Measurements from ENCODE around the gene EFHC1.
A peak's percentile ranks its signal among the peaks of the same experiment; 100 is the strongest.
"Not testable (repeated sequence)": the region's sequence is repeated elsewhere in the genome, so short reads cannot be mapped to it uniquely, and the experiment has no call there.

EFHC1 gene

DNA sequence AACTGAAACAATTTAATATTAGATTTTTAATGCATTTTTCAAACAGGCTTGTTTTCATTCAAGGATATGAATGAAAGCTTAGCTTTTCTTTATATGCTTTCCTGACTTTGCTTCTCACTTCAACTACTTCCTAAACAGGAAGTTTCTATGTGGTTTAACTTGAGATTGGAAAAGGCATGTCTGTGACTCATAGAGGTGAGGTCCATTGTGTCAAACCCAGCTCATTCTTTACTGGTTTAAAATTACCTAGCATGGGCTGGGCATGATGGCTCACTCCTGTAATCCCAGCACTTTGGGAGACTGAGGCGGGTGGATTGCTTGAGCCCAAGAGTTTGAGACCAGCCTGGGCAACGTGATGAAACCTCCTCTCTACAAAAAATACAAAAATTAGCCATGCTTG, 34.4 kb downstream of the EFHC1 start:
- DNase-seq: peak in 1 of 2 experiments; percentile 20

- no peak for DNase-seq
These were observed 37.0 kb downstream of the EFHC1 start for GRCh38 chr6:52457096-52457495.

DNA sequence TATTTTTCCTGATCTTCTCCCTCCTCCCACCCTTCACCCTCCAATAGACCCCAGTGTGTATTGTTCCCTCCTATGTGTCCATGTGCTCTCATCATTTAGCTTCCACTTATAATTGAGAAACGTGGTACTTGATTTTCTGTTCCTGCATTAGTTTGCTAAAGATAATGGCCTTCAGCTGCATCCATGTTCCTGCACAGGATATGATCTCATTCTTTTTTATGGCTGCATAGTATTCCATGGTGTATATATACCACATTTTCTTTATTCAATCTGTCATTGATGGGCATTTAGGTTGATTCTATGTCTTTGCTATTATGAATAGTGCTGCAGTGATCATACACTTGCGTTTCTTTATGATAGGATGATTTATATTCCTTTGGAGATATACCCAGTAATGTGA, 41.1 kb downstream of the EFHC1 start:
- not testable (repeated sequence) for DNase-seq

DNA sequence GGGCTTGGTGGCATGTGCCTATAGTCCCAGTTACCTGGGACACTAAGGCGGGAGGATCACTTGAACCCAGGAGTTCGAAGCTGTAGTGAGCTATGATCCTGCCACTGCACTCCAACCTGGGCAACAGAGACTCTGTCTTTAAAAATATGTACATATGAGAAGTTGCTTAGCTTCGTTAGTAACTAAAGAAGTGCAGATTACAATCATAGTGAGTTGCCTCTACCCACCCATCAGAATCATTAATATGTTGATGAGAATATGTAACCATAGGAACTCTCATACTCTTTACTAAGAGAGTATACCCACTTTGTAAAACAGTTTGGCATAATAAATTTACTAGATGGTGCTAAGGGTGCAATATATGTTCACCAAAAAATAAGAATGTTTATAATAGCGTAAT, 54.0 kb downstream of the EFHC1 start:
- no peak for DNase-seq

- no peak for DNase-seq
These were observed 55.2 kb downstream of the EFHC1 start for GRCh38 chr6:52475307-52475706.

DNA sequence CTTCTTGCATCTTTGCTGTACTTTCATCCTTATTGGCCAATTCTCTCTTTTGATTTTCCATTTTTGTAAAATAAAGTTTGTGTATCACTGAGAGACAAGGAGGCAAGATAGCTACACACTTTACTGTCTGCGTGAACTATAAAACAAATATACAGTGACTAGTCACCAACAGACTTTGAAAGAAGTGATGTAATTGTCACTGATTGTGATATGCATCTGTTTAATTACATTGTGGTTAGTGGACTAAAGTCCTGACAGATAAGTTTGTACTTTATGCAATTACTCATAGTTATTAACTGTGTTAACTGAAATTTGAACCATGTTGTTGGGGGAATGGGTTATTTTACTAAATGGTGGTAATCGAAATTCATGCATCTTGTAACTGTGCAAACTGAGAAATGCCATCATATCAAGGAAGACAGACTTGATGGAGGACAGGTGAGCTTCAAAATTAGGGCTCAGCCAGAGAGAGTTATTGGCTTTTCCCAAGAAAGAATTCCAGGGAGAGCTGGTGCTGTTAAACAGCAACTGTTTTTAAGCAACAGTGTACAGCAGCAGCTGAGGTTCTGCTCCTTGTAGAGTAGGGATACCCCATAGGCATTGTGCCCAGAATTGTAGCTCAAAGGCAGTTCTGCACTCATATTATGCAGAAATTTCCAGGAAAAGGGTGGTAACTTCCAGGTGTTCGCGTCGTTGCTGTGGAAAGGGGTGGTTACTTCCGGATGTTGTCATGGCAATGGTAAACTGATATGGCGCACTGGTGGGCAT, 62.9 kb downstream of the EFHC1 start:
- no peak for DNase-seq

- no peak for DNase-seq
These were observed 63.5 kb downstream of the EFHC1 start for GRCh38 chr6:52483671-52484003.

GRCh38 chr6:52489881-52490280, 69.7 kb downstream of the EFHC1 start:
- no peak for DNase-seq

DNA sequence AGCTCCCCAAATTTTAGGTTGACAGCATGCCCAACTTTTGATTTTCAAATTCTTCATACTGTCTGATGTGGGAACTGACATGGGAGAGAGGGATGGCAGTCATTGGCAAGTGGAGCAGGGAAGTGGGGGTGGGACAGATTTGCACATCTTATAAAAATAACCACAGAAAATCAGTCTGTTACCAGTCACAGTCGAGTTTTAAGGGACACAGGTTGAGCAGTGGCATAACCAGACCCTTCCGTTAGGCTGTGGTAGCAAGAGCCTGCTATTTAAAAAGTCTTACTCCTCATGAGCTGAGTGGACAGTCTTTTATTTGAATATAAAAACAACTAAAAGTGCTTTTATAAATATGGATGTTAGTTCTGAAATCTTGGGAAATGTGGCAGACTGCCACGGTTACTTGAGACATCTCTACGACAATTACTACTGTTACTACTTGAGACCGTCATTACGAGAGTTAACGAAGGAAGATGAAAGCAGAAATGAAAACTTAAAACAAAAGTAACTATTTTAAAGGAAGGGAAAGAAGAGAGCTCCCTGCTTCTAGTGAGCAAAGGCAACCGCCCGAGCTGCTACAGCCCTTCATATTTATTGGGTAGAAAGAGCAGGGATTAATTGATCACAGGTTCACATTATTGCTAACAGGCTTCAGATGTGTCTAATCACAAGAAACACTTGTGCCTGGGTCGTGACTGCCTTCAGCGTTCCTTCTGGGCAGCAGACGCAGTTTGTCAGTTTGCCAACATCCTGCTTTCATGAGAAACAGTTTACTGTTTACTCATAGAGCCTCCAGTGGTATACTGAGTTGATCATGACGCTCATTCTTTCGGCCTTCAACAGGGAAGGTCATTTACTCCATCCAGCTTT, 71.3 kb downstream of the EFHC1 start:
- no peak for DNase-seq

DNA sequence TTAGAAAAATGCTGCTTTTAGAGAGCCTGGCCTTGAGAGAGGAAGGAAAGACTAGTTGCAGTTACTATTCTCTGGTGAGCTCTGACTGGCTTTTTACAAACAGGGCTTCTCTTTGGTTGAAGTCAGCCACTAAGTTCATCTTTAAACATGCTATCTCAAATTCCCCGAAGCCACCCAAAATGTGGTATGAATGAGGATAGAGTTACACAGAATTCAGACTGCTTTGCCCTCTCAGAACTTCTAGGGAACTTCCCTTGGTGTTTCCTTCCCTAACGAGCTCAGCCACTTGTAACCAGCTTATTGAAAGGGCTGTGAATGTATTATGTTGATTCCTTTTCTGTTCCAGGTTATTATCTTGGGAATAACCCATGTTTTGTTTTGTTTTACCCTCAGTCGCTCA, 73.5 kb downstream of the EFHC1 start:
- peak; percentile 77 to 84 for DNase-seq

GRCh38 chr6:52494298-52495072, 74.3 kb downstream of the EFHC1 start:
- peak; percentile 9 to 34 for DNase-seq

DNA sequence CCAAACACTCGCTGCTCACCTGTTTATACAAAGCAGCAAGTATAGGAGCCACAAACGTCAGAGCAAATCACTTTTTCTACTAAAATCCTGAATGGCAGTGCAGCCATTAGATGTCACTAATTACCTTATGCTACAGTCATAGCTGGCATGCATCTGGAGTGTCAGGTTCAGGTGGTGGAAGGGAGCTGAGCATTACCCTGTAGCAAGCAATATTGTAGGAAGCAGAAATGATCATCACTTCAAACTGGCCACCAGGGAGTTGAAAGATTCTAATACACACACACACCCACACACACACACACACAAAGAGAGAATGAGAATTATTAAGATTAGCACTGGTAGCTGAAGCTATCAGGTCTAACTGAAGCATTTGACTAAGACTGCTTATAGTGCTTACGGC, 75.8 kb downstream of the EFHC1 start:
- no peak for DNase-seq

DNA sequence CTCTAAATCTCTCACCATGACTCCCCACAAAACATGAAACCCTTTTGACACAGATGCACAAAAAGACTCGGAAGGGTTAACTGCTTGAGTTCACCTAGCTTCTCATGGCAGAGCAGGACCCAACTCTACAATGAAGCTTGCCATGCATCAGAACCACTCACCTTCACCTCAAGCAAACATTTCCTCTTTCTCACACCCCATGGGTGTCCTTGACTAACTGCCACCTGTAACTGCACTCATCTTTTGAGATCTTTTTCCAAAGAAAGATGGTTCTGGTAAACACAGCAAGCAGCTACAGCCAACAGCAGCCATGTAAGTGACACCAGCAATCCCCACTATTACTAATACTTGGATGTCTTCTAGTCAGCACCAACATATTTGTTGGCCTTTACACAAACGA, 76.5 kb downstream of the EFHC1 start:
- no peak for DNase-seq

- no peak for DNase-seq
These were observed 77.7 kb downstream of the EFHC1 start for GRCh38 chr6:52497652-52498408.

GRCh38 chr6:52498538-52499017, 78.4 kb downstream of the EFHC1 start:
- DNase-seq: no peak

DNA sequence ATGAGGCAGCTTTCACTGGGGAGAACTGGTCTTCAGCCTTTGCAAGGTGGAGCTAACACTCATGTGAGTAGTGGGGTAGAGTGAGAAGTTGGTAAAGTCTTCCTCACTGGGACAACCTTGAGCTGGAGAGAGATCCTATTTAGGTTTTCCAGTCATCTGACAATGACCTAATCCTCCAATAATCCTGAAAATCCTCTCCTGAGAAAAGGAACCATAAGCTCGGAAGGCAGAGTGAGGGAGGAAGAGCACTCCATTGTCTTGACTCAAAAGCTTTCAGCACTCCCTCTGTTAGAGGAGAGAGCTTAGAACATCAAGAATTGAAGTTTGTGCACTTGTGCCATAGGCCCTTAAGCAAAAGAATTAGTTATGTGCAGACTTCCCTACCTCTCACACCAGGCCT, 78.9 kb downstream of the EFHC1 start:
- no peak for DNase-seq

GRCh38 chr6:52499681-52500236, 79.6 kb downstream of the EFHC1 start:
- DNase-seq: no peak

DNA sequence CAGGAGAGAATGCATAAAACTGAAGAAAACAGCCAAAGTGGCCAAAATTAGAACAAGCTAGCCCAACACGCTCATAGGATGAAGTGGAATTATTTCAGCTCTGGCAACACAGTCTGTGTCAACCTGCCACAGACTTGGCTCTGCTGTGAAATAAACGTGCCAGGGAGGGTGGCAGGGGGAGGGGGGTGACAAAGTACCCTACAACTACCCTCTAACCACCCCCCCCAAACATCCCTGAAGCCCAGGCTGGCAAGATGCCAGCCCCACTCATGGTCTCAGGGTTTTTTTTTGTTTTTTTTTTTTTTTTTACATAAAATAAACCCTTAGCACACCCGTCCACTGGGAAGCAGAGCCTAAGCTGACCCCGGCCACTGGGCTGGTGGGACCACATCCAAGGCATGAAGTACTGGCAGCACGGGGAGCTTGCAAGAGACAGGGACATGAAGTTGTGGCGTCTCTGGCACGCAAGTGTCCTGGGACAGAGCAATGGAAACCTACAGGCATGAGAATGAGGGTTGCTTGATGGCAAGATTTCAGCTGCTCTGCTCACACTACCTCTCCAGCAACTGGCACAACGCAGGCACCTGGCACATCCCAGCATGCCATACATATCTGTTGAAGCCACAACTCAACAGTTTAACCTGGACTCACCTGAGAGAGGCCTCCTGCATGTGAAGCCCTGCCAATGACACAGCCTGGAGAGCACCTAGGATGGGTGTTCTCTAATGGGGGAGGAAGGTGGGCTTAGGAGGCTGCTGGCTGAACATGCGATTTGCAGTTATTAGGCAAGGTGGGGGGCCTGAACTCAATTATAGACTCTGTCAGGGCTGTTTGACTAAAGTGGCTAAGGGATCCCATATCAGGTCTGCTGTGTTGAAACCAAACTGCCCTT, 80.3 kb downstream of the EFHC1 start:
- no peak for DNase-seq

- no peak for DNase-seq
These were observed 82.3 kb downstream of the EFHC1 start for GRCh38 chr6:52502306-52503029.

DNA sequence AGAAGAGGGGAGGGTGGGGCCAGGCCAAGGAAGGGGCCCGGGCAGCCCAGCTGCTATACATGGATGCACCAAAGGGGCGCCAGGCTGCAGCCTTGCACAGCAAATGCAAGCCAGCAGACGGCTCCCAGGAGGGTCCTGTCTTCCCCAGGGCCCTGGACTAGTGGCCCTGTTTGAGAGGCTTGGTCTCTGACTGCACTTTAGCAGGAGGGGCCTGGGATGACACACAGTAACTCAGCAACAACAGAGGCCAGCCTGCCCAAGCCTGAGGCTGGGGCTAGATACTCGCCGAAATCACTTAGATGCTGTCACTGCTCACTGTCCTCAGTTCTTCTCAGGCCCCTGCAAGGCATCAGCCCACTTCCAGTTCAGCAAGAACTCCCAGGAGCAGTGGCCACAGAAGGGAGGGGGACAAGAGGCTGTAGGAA, 83.2 kb downstream of the EFHC1 start:
- DNase-seq: no peak
